HepG2 (cell line): ENCODE data around the gene NHLRC3. TPM values are rescaled to one million over a fixed set of nuclear protein-coding genes. Genes with fewer than 3 reads are reported as not detected.

Source experiments
- ADNP ChIP-seq: sonication (generic); formaldehyde crosslinking; IDR thresholded peaks from 2 replicates; pipeline ENCODE4 v1.4.0; 2020; ENCODE audit warnings: missing genetic modification reagents
- ARHGAP35 ChIP-seq: sonication (generic); formaldehyde crosslinking; IDR thresholded peaks from 2 replicates; pipeline ENCODE4 v1.9.0; 2022; ENCODE audit warnings: mild to moderate bottlenecking, inconsistent platforms, moderate library complexity, missing genetic modification reagents, borderline replicate concordance
- ATF6 ChIP-seq: sonication (generic); formaldehyde crosslinking; conservative IDR thresholded peaks from 2 replicates; pipeline ENCODE4 v1.4.0; 2020; ENCODE audit warnings: missing genetic modification reagents
- GPBP1L1 ChIP-seq: sonication (generic); formaldehyde crosslinking; IDR thresholded peaks from 2 replicates; pipeline ENCODE4 v1.5.0; 2020; ENCODE audit warnings: mild to moderate bottlenecking, missing genetic modification reagents
- GRHL1 ChIP-seq: sonication (generic); formaldehyde crosslinking; conservative IDR thresholded peaks from 2 replicates; pipeline ENCODE4 v1.8.0; 2022; ENCODE audit warnings: missing genetic modification reagents
- HDAC6 ChIP-seq: fragments of 200-600 bp; sonication (generic); IDR thresholded peaks from 2 replicates; pipeline ENCODE4 v1.7.0; 2017; ENCODE audit warnings: mild to moderate bottlenecking, antibody characterized with exemption, low read length, low read depth
- IRF9 ChIP-seq: sonication (generic); formaldehyde crosslinking; IDR thresholded peaks from 2 replicates; pipeline ENCODE4 v1.8.0; 2022; ENCODE audit warnings: missing genetic modification reagents, mild to moderate bottlenecking, borderline replicate concordance
- JARID2 ChIP-seq: sonication (generic); formaldehyde crosslinking; IDR thresholded peaks from 2 replicates; pipeline ENCODE4 v1.8.1; 2023; ENCODE audit warnings: missing genetic modification reagents, inconsistent platforms; ENCODE audit not compliant: insufficient replicate concordance
- MATR3 ChIP-seq: sonication (generic); formaldehyde crosslinking; IDR thresholded peaks from 2 replicates; pipeline ENCODE4 v1.4.0; 2020; ENCODE audit warnings: missing genetic modification reagents
- MEIS2 ChIP-seq: sonication (generic); formaldehyde crosslinking; IDR thresholded peaks from 2 replicates; pipeline ENCODE4 v1.9.0; 2021; ENCODE audit warnings: mild to moderate bottlenecking, missing genetic modification reagents
- PTBP1 ChIP-seq: fragments of 200-400 bp; formaldehyde crosslinking; IDR thresholded peaks from 2 replicates; pipeline ENCODE4 v1.6.1; 2018; ENCODE audit warnings: low read length, low read depth; ENCODE audit not compliant: poor library complexity, severe bottlenecking
- ZHX2 ChIP-seq, 2 experiments: sonication (generic) in 1 of 2; formaldehyde crosslinking in 1 of 2; IDR thresholded peaks; 2 replicates each; pipeline versions ENCODE4 v1.6.1 to v1.9.0; 2014 to 2022; ENCODE audit warnings: antibody characterized with exemption in 1 of 2, borderline replicate concordance in 1 of 2, inconsistent platforms in 1 of 2, low read depth in 1 of 2, missing genetic modification reagents in 1 of 2
- ZNF235 ChIP-seq: sonication (generic); formaldehyde crosslinking; IDR thresholded peaks from 2 replicates; pipeline ENCODE4 v1.8.1; 2023; ENCODE audit warnings: mild to moderate bottlenecking, missing genetic modification reagents, borderline replicate concordance
- ZNF782 ChIP-seq: sonication (generic); formaldehyde crosslinking; IDR thresholded peaks from 2 replicates; pipeline ENCODE4 v1.4.0; 2020; ENCODE audit warnings: missing genetic modification reagents, mild to moderate bottlenecking, borderline replicate concordance
- ZSCAN21 ChIP-seq: sonication (generic); formaldehyde crosslinking; IDR thresholded peaks from 2 replicates; pipeline ENCODE4 v1.8.0; 2022; ENCODE audit warnings: mild to moderate bottlenecking, missing genetic modification reagents, moderate library complexity, borderline replicate concordance
- polyA plus RNA-seq, 8 experiments: library from polyadenylated mRNA; depleted of rRNA in 3 of 8; stranded (reverse) in 7 of 8; unstranded in 1 of 8; fragments of >200 nt; fragmentation: Illumina TruSeq in 4 of 8; extraction: Trizol in 4 of 8; gene quantifications; 2 replicates each; pipeline versions ENCODE4 v1.2.1 to v1.2.3, GENCODE V29; 2011 to 2016; ENCODE audit warnings: low read depth in 4 of 8, missing spikeins in 1 of 8, mixed read lengths in 1 of 8; ENCODE audit not compliant: insufficient read depth in 1 of 8
- total RNA-seq, 5 experiments: library from RNA; depleted of rRNA; stranded (reverse); fragments of >200 nt; fragmentation: Illumina TruSeq; extraction: Trizol; gene quantifications; 2 replicates each; pipeline ENCODE4 v1.2.3, GENCODE V29; 2016; ENCODE audit warnings: low read depth in 1 of 5

Gene NHLRC3
- total and polyA plus RNA-seq, 2 of the 13 experiments (the other 11 are each of a cell fraction or from before 2014, with no cell fraction given) = 19.9 to 29.8 TPM

GRCh38 chr13:39037880-39038568 is at the start of gene NHLRC3, which contains the start of gene PROSER1 (continued):
- no peak for TF ChIP-seq GPBP1L1 (CRISPR knock-in tag)
- peak; percentile 55; the same call in 1 of the 2 replicates for TF ChIP-seq ZHX2 (IDR thresholded peaks at IDR 0.05; ENCODE audit: low read depth)
- peak; percentile 63; the same call in 1 of the 2 replicates for TF ChIP-seq ZHX2 (CRISPR knock-in tag; IDR thresholded peaks at IDR 0.05; ENCODE audit: borderline replicate concordance)
- peak; percentile 95; the same call in 1 of the 2 replicates for TF ChIP-seq HDAC6
- TF ChIP-seq MATR3 (CRISPR knock-in tag) = no peak
- no peak for TF ChIP-seq JARID2 (CRISPR knock-in tag)
- TF ChIP-seq IRF9 (CRISPR knock-in tag) = 0 out of 2 replicates have a peak, but pooled peaks have one; percentile 31
- no peak for TF ChIP-seq PTBP1
- no peak for TF ChIP-seq ATF6
- 0 out of 2 replicates have a peak, but pooled peaks have one; percentile 67 for TF ChIP-seq ARHGAP35
- no peak for TF ChIP-seq ZSCAN21 (CRISPR knock-in tag)
- TF ChIP-seq MEIS2 = 0 out of 2 replicates have a peak, but pooled peaks have one; percentile 6
- TF ChIP-seq ADNP (CRISPR knock-in tag) = no peak
- TF ChIP-seq ZNF782 (CRISPR knock-in tag) = no peak
- no peak for TF ChIP-seq GRHL1
- TF ChIP-seq ZNF235 (CRISPR knock-in tag) = no peak
